Measurements from ENCODE around the gene ROCK2. TPM values are rescaled to one million over a fixed set of nuclear protein-coding genes. Genes with fewer than 3 reads are reported as not detected.
A peak's percentile ranks its signal among the peaks of the same experiment; 100 is the strongest.

ROCK2 gene
- total RNA-seq, 1 donor from 2014 or later: 58.0 TPM

GRCh38 chr2:11366326-11366741, 21.9 kb upstream of the ROCK2 start:
- no peak for DNase-seq

GRCh38 chr2:11365096-11365879, 20.9 kb upstream of the ROCK2 start:
- DNase-seq: no peak

DNA sequence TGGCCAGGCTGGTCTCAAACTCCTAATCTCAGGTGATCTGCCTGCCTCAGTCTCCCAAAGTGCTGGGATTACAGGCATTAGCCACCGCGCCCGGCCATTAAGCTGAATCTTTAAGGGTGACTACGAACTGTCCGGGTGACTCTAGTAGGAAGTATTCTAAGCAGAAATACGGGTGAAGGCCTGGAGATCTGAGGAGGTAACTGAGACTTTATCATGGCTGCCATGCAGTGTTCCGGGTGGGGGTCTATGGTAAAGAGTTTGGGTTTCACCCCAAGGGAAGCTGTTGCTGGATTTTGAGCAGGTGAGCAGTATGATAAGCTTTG, 20.1 kb upstream of the ROCK2 start:
- DNase-seq: no peak

DNA sequence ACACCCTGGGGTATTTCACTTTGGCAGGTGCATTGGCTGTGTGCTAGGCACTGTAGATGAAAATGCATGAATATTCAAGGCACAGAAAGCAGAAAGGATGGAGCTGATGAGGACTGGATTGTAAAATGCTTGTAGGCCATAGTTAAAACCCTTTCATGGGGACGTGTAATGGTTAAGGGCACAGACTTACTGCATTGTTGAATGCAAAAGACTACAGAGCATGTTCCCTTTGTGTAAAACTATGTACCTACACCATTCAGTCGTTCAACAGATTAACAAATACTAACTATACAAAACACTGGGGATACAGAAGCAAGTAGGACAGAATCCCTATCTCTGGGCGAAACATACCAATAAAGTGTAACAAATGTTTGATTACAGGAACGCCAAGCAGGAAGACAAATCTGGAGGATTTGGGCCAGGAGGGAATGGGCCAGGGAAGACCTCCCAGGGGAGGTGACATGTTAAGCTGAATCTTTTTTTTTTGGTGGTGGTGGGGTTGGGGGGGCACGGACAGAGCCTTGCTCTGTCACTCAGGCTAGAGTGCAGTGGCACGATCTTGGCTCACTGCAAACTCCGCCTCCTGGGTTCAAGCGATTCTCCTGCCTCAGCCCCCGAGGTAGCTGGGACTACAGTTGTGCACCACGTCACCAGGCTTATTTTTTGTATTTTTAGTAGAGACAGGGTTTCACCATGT, 19.6 kb upstream of the ROCK2 start:
- DNase-seq: no peak

DNA sequence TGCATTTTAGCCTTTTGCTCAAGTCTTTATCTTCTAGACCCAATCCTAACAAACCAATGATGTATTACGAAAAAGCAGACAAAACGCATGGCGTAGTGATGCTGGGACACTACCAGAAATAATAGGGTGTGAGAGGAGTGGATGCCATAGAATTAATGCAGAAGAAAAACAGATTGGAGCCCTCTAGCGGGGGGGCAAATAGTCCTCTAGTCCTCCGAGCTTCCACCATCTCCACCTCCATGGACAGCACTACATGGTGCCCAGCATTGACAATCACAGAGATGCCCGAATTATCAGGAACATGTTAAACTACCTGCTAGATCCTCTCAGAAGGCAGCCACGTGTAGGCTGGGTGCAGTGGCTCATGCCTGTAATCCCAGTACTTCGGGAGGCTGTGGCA, 15.4 kb upstream of the ROCK2 start:
- DNase-seq: no peak

DNA sequence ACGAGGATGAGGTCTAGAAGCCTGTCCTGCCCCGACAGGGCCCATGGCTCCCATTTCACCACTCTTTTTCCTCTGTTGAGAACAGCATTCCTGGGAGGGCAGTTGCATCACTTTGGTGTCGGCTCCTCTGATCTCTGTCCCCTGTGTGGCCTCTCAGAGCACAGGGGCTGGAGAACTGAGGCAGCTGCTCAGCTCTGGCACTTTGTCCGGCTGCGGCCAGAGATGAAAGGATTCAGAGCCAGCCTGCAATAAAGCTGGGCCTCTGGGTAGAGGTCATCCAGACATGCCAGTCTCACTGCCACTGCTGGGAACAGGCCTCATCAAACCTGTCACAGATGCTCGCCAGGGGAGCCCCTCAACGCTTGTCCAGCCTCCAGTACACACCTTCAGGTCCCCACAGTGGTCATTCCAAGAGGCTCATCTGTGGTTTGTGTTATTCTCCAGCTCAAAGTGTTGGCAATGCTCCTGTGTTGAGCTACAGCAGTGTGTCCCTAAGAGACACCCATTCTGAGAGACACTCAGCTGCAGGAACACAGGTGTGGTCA, 13.1 kb upstream of the ROCK2 start:
- DNase-seq: no peak

DNA sequence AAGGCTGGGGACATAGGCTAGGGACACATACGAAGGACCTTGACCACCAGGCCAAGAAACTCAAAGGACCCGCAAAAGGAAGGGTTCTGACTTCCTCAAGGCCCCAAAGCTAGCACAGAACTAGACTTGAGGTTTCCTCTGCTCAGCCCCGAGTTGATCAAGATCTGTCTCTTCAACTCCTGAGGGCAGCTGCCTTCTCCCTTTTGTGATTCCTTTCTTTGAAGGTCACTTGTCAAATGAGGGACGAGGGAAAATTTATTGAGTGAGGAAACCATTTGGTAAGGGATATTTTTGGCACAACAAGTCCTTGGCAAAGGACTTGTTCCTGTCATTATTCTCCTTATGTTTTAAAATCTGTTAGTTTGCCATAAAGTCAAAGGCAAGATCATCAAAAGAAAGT, 12.3 kb upstream of the ROCK2 start:
- no peak for DNase-seq

GRCh38 chr2:11355194-11356053, 11.0 kb upstream of the ROCK2 start:
- DNase-seq: no peak

GRCh38 chr2:11354363-11355154, 10.1 kb upstream of the ROCK2 start:
- no peak for DNase-seq

- no peak for DNase-seq
Observed at GRCh38 chr2:11352781-11353537, 8.5 kb upstream of the ROCK2 start.

DNA sequence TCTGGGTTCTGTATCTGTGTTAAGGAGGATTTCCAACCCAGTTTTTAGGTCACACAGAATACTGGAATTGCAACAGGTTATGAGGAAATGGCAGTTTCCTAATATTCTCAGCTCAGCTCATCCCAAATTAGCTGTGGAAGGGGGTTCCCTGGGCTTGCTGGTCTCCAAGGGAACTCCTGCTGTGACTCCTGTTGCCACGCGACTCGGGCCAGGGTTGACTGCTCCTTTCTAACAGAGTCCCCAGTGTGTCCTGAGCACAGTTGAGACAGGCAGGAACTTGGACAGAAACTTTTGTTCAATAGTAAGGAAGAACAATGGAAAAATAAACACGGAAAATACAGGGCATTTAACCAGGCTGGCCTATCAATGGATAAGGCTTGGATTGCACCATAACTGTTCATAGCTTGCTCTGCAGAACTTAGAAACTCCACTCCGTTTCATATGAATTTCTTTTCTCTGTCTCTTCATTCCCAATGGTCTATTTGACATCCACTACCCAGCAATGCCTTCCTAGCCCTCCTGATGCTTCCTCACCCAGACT, 3.8 kb upstream of the ROCK2 start:
- DNase-seq: no peak

- DNase-seq: no peak
Observed at GRCh38 chr2:11347403-11347959, 3.0 kb upstream of the ROCK2 start.

DNA sequence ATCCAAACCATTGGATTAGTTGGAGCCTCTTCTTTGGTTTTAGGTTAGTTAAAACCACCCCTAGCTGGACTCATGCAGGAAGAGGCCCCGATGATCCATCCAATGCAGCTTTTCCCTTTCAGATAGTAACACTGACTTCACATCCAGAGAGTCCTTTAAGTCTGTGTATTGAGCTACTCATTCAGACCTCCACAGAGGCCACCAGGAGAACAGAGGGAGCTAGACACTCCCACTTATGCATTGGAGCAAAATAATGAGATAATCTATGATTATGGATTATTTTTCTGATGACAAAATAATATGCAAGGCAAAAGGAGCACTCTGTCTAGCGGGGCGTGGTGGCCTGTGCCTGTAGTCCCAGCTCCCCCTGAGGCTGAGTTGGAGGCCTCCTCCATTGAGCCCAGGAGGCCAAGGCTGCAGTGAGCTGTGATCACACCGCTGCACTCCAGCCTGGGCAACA, 1.6 kb upstream of the ROCK2 start:
- DNase-seq: no peak

- DNase-seq: peak; percentile 87
Observed at GRCh38 chr2:11344956-11345677, 681 bp upstream of the ROCK2 start.

DNA sequence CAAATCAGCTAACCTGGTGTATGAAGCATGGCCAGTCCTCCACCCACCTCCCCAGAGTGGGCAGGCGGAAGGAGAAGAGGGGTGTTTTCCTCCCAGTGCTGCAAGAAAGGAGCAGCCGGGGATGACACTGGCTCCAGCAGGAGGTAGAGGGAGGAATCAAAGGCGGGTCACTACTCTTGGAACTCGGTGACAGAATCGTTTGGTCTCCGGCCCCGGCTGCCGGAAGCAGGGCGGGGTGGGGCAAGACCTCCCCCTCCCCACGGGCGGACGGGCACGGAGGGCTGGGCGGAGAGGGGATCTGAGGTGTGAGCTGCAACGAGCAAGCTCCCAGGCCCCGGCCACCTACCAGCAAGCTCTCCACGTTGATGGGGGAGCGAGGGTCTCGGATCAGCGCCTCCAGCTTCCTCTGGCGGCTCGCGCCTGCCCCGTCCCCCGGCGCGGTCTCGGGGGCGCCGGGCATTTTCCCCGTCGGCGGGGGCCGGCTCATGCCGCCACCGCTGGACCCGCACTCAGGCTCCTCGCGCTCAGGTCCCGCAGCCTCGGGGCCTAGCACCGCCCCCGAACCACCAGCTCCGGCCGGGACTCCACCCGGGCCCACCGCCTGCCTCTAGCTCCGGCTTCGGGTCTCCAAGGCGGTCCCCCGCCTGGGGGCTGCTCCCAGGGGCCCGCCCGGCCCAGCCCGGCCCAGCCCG, 640 bp downstream of the ROCK2 start:
- DNase-seq: no peak

DNA sequence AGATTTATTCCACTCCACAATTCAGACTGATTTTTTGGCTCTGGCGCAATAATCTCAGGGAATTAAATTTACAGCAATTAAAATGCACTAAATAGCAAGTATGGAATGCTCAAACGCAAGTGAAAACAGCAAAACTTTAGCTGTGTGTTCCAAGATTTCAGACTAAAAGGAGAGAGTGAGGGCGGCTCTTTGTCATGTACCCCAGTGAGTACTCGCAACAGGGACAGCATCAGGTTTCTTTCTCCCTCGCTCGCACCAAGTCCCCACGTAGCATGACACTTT, 1.1 kb downstream of the ROCK2 start:
- no peak for DNase-seq

- peak; percentile 23 for DNase-seq
Observed at GRCh38 chr2:11342551-11343367, 1.7 kb downstream of the ROCK2 start.

GRCh38 chr2:11340717-11341116, 3.7 kb downstream of the ROCK2 start:
- no peak for DNase-seq
